ENCODE results near the gene GNE. TPM values are rescaled to one million over a fixed set of nuclear protein-coding genes. Genes with fewer than 3 reads are reported as not detected.
"Not testable (repeated sequence)": the region's sequence is repeated elsewhere in the genome, so short reads cannot be mapped to it uniquely, and the experiment has no call there.

Gene GNE
- total and polyA plus RNA-seq, 9 of the 15 experiments (the other 6 are each of a cell fraction or from before 2014, with no cell fraction given), result 5.1 to 18.6 (median 12.0) TPM

- H3K79me2 ChIP-seq (ENCODE audit: control insufficient read depth, insufficient read depth, low read length), result peaks cover 5% of the 10 kb centered on the region; the same call in 1 of the 3 replicates
- in situ Hi-C loops (cut with MboI), result no loop called here
- CTCF ChIA-PET (ENCODE audit: low intra/inter-chr PET ratio), result no interaction called here
These were observed 12.3 kb downstream of the GNE start for GRCh38 chr9:36245906-36246305.

GRCh38 chr9:36239675-36240074 is 18.6 kb downstream of the GNE start:
- H3K27ac ChIP-seq (ENCODE audit: extremely low read depth, low read depth, low read length); DNase-seq (ENCODE audit: extremely low read depth in 1 of 4, low spot score in 3 of 4); H3K4me2 ChIP-seq (ENCODE audit: insufficient read depth, low read length); in situ Hi-C loops (cut with MboI); H3K27me3 ChIP-seq (ENCODE audit: control insufficient read depth in 2 of 2, insufficient read depth in 2 of 2, low read length in 2 of 2); FAIRE-seq; H3K9me3 ChIP-seq (replicated peaks; ENCODE audit: control insufficient read depth, insufficient read depth, low read depth, low read length); POLR2A ChIA-PET; H3K4me3 ChIP-seq; H3K9me1 ChIP-seq (ENCODE audit: control insufficient read depth, insufficient read depth, low read length); H3K79me2 ChIP-seq (ENCODE audit: control insufficient read depth, insufficient read depth, low read length); ATAC-seq; intact Hi-C loops (cut with micrococcal nuclease); H4K20me1 ChIP-seq (replicated peaks; ENCODE audit: control insufficient read depth, insufficient read depth, low read length); H2AFZ ChIP-seq (ENCODE audit: low read depth, low read length); H3K4me1 ChIP-seq (replicated peaks in 1 of 2; ENCODE audit: control insufficient read depth in 2 of 2, insufficient read depth in 2 of 2, low read length in 2 of 2); BruUV-seq (replicated peaks); CTCF ChIA-PET (ENCODE audit: low intra/inter-chr PET ratio); H3K9ac ChIP-seq (ENCODE audit: insufficient read depth in 1 of 2, low read depth in 2 of 2, low read length in 2 of 2): not testable (repeated sequence)
- WGBS (ENCODE audit: insufficient coverage, low coverage, missing lambda C conversion rate), result 100% methylated on average over 3 of the region's 3 CpGs
- H3K36me3 ChIP-seq (ENCODE audit: control insufficient read depth, insufficient read depth, low read length), result peaks cover 27% of the 10 kb centered on the region; the same call in 2 of the 3 replicates

More at GRCh38 chr9:36245906-36246305, 12.3 kb downstream of the GNE start:
- H3K9me1 ChIP-seq (ENCODE audit: control insufficient read depth, insufficient read depth, low read length), result no peaks in the 10 kb centered on the region
- H3K27ac ChIP-seq (ENCODE audit: extremely low read depth, low read depth, low read length), result no peak overlapping the region
- H3K9ac ChIP-seq (ENCODE audit: insufficient read depth in 1 of 2, low read depth in 2 of 2, low read length in 2 of 2), result no peak overlapping the region
- no peak overlapping the region for H3K4me2 ChIP-seq (ENCODE audit: insufficient read depth, low read length)
- DNase-seq (ENCODE audit: extremely low read depth in 1 of 4, low spot score in 3 of 4), result no peak
- no peak for FAIRE-seq
- no peak for TF ChIP-seq HDGF (IDR thresholded peaks at IDR 0.05)
- no peak for TF ChIP-seq SMARCE1 (IDR thresholded peaks at IDR 0.05)
- TF ChIP-seq USF2 (CRISPR knock-in tag; IDR thresholded peaks at IDR 0.05), result no peak
- TF ChIP-seq CCNT2 (IDR thresholded peaks at IDR 0.05; ENCODE audit: borderline replicate concordance, extremely low read depth, insufficient read length, low read depth, low read length), result no peak
- intact Hi-C loops (cut with micrococcal nuclease), result no loop called here
- no peak overlapping the region for H2AFZ ChIP-seq (ENCODE audit: low read depth, low read length)
- H3K4me1 ChIP-seq (replicated peaks in 1 of 2; ENCODE audit: control insufficient read depth in 2 of 2, insufficient read depth in 2 of 2, low read length in 2 of 2), result no peaks in the 10 kb centered on the region
- no TSS peak for BruUV-seq (replicated peaks)
- H3K36me3 ChIP-seq (ENCODE audit: control insufficient read depth, insufficient read depth, low read length), result peaks cover 44% of the 10 kb centered on the region; the same call in 2 of the 3 replicates
- 94% methylated on average over 5 of the region's 6 CpGs for WGBS (ENCODE audit: insufficient coverage, low coverage, missing lambda C conversion rate)
- no peak overlapping the region for H3K4me3 ChIP-seq
- no peaks in the 10 kb centered on the region for H3K9me3 ChIP-seq (replicated peaks; ENCODE audit: control insufficient read depth, insufficient read depth, low read depth, low read length)
- H4K20me1 ChIP-seq (replicated peaks; ENCODE audit: control insufficient read depth, insufficient read depth, low read length), result no peaks in the 10 kb centered on the region
- POLR2A ChIA-PET, result no interaction called here
- no peaks in the 10 kb centered on the region for H3K27me3 ChIP-seq (ENCODE audit: control insufficient read depth in 2 of 2, insufficient read depth in 2 of 2, low read length in 2 of 2)
- no peak for ATAC-seq

All from K562 (cell line).